GM23338 (cell line): ENCODE results near the gene UTS2R. TPM values are rescaled to one million over a fixed set of nuclear protein-coding genes. Genes with fewer than 3 reads are reported as not detected.

Source experiments
- ATAC-seq: fragments of 200-7000 bp; cut with Tn5 transposase; 3 replicates; pipeline ENCODE4 v1.9.1; 2020
- DNase-seq: peaks from one replicate; pipeline ENCODE4 v3.0.0-alpha.2; 2015; ENCODE audit warnings: low spot score
- H2AFZ ChIP-seq: fragments of 200-600 bp; sonication (generic); 2 replicates; pipeline ENCODE4 v1.8.0; 2016; ENCODE audit warnings: antibody characterized with exemption, mild to moderate bottlenecking, moderate library complexity
- H3F3A ChIP-seq: fragments of 200-600 bp; sonication (generic); replicated peaks from 2 replicates; pipeline ENCODE4 v1.8.0; 2017; ENCODE audit warnings: antibody characterized with exemption, mixed run types, low read depth
- H3K27ac ChIP-seq: fragments of 200-600 bp; sonication (generic); 2 replicates; pipeline ENCODE4 v1.6.1; 2016; ENCODE audit warnings: low read depth
- H3K27me3 ChIP-seq: fragments of 200-600 bp; sonication (generic); 2 replicates; pipeline ENCODE4 v1.8.0; 2016; ENCODE audit warnings: mild to moderate bottlenecking, mixed run types, moderate library complexity; ENCODE audit not compliant: insufficient read depth
- H3K36me3 ChIP-seq: fragments of 200-600 bp; sonication (generic); 2 replicates; pipeline ENCODE4 v1.8.0; 2016; ENCODE audit warnings: mild to moderate bottlenecking; ENCODE audit not compliant: insufficient read depth
- H3K4me1 ChIP-seq: fragments of 200-600 bp; sonication (generic); 2 replicates; pipeline ENCODE4 v1.8.0; 2016; ENCODE audit warnings: mild to moderate bottlenecking, moderate library complexity; ENCODE audit not compliant: insufficient read depth
- H3K4me2 ChIP-seq: fragments of 200-600 bp; sonication (generic); 2 replicates; pipeline ENCODE4 v1.7.1; 2017; ENCODE audit warnings: mixed run types
- H3K4me3 ChIP-seq: fragments of 200-600 bp; sonication (generic); 2 replicates; pipeline ENCODE4 v1.6.1; 2016; ENCODE audit warnings: mixed run types
- H3K79me2 ChIP-seq: fragments of 200-600 bp; sonication (generic); replicated peaks from 2 replicates; pipeline ENCODE4 v1.8.0; 2017; ENCODE audit warnings: mild to moderate bottlenecking; ENCODE audit not compliant: insufficient read depth
- H3K9me2 ChIP-seq: fragments of 200-600 bp; sonication (generic); 2 replicates; pipeline ENCODE4 v1.8.0; 2017; ENCODE audit not compliant: insufficient read depth
- H4K20me1 ChIP-seq: fragments of 200-600 bp; sonication (generic); replicated peaks from 2 replicates; pipeline ENCODE4 v1.8.0; 2017; ENCODE audit warnings: mild to moderate bottlenecking; ENCODE audit not compliant: insufficient read depth
- H3K27ac Mint-ChIP-seq: 2 replicates; pipeline ENCODE4 v1.8.0; 2020; ENCODE audit warnings: inconsistent platforms, mild to moderate bottlenecking, moderate library complexity, mixed read lengths
- H3K27me3 Mint-ChIP-seq: 3 replicates; pipeline ENCODE4 v1.8.0; 2022; ENCODE audit warnings: low read depth, mild to moderate bottlenecking, moderate library complexity, mixed read lengths, inconsistent platforms; ENCODE audit not compliant: insufficient read depth, poor library complexity
- H3K36me3 Mint-ChIP-seq: 3 replicates; pipeline ENCODE4 v1.8.0; 2021; ENCODE audit warnings: low read depth, mild to moderate bottlenecking, inconsistent platforms, moderate library complexity, mixed read lengths
- H3K4me1 Mint-ChIP-seq: 3 replicates; pipeline ENCODE4 v1.8.0; 2020; ENCODE audit warnings: mild to moderate bottlenecking, inconsistent platforms, mixed read lengths
- H3K4me3 Mint-ChIP-seq: 3 replicates; pipeline ENCODE4 v1.8.0; 2021; ENCODE audit warnings: moderate library complexity, mild to moderate bottlenecking, inconsistent platforms, mixed read lengths
- H3K9me3 Mint-ChIP-seq: 3 replicates; pipeline ENCODE4 v1.8.0; 2020; ENCODE audit warnings: moderate library complexity, mild to moderate bottlenecking, inconsistent platforms, mixed read lengths
- CREB1 ChIP-seq: fragments of 250-450 bp; sonication (Bioruptor Pico); IDR thresholded peaks from 2 replicates; pipeline ENCODE4 v1.5.0; 2020; ENCODE audit warnings: low read depth, mild to moderate bottlenecking, moderate library complexity
- EZH2 ChIP-seq: fragments of 200-600 bp; sonication (generic); IDR thresholded peaks from one replicate; pipeline ENCODE4 v1.8.0; 2017; ENCODE audit warnings: antibody characterized with exemption, mild to moderate bottlenecking, low read depth; ENCODE audit not compliant: unreplicated experiment
- EZH2phosphoT487 ChIP-seq: fragments of 200-600 bp; sonication (generic); IDR thresholded peaks from one replicate; pipeline ENCODE4 v1.8.1; 2018; ENCODE audit warnings: antibody characterized with exemption; ENCODE audit not compliant: unreplicated experiment
- JUNB ChIP-seq: IDR thresholded peaks from one replicate; pipeline ENCODE4 v1.6.1; 2016; ENCODE audit warnings: antibody characterized with exemption; ENCODE audit not compliant: unreplicated experiment
- POLR2AphosphoS5 ChIP-seq: IDR thresholded peaks from 2 replicates; pipeline ENCODE4 v1.6.1; 2016; ENCODE audit warnings: antibody characterized with exemption, low read depth
- polyA plus RNA-seq: library from polyadenylated mRNA; unstranded; fragments of >200 nt; fragmentation: Nextera tagmentation; extraction: Ambion mirVana; gene quantifications from 2 replicates; pipeline ENCODE4 v1.2.1, GENCODE V29; 2016
- total RNA-seq: library from RNA; depleted of rRNA; stranded (reverse); fragments of >200 nt; shearing (Covaris generic); gene quantifications from 2 replicates; pipeline ENCODE4 v1.2.3, GENCODE V29; 2014
- TF ChIP-seq, protein P1 (sequence below): fragments of 250-450 bp; sonication (Bioruptor Pico); IDR thresholded peaks from 2 replicates; pipeline ENCODE4 v1.5.0; 2020; ENCODE audit warnings: mild to moderate bottlenecking, moderate library complexity
- TF ChIP-seq, protein P2 (sequence below), 2 experiments: fragments of 200-600 bp in 1 of 2; sonication (generic) in 1 of 2; conservative IDR thresholded peaks; 2 replicates each; pipeline versions ENCODE4 v1.5.1 to v1.6.1; 2016 to 2017; ENCODE audit warnings: antibody characterized with exemption in 2 of 2, low read depth in 2 of 2, mild to moderate bottlenecking in 2 of 2, moderate library complexity in 1 of 2

UTS2R gene
- total and polyA plus RNA-seq, 2 experiments from 2014 or later, result 0.49 TPM; not detected in 1

DNA sequence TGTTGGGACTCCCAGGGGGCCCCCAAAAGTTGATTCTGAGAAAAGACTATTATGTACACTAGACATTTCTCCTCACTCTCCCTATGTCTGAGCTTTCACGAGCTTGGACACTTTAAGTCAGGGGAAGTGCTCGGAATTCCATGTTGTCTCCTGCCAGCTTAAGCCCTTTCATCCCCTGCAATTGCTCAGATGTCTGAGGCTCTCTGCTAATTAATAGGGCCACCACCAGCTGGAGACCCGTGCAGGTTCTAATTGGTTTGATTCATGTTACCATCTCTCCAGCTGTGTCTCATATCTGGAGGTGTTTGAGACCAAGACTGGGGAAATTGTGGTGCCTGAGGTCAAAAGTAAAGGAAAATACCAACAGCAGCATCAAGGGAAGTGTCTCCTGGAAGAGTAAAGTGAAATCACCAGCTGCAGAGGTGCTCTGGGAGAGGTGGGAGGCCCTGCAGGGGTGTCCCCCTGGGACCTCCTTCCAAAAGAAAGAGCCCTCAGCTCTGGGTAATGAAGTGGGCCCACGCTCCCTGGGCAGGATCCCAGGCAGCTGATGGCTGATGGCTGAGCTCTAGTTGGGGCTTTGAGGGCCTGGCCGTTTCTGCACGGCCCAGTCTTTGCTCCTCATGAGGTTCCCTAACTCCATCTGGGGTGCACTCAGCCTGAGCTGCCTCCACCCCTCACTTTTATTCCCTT, 5.8 kb upstream of the UTS2R start (continued):
- TF ChIP-seq, protein P1, sequence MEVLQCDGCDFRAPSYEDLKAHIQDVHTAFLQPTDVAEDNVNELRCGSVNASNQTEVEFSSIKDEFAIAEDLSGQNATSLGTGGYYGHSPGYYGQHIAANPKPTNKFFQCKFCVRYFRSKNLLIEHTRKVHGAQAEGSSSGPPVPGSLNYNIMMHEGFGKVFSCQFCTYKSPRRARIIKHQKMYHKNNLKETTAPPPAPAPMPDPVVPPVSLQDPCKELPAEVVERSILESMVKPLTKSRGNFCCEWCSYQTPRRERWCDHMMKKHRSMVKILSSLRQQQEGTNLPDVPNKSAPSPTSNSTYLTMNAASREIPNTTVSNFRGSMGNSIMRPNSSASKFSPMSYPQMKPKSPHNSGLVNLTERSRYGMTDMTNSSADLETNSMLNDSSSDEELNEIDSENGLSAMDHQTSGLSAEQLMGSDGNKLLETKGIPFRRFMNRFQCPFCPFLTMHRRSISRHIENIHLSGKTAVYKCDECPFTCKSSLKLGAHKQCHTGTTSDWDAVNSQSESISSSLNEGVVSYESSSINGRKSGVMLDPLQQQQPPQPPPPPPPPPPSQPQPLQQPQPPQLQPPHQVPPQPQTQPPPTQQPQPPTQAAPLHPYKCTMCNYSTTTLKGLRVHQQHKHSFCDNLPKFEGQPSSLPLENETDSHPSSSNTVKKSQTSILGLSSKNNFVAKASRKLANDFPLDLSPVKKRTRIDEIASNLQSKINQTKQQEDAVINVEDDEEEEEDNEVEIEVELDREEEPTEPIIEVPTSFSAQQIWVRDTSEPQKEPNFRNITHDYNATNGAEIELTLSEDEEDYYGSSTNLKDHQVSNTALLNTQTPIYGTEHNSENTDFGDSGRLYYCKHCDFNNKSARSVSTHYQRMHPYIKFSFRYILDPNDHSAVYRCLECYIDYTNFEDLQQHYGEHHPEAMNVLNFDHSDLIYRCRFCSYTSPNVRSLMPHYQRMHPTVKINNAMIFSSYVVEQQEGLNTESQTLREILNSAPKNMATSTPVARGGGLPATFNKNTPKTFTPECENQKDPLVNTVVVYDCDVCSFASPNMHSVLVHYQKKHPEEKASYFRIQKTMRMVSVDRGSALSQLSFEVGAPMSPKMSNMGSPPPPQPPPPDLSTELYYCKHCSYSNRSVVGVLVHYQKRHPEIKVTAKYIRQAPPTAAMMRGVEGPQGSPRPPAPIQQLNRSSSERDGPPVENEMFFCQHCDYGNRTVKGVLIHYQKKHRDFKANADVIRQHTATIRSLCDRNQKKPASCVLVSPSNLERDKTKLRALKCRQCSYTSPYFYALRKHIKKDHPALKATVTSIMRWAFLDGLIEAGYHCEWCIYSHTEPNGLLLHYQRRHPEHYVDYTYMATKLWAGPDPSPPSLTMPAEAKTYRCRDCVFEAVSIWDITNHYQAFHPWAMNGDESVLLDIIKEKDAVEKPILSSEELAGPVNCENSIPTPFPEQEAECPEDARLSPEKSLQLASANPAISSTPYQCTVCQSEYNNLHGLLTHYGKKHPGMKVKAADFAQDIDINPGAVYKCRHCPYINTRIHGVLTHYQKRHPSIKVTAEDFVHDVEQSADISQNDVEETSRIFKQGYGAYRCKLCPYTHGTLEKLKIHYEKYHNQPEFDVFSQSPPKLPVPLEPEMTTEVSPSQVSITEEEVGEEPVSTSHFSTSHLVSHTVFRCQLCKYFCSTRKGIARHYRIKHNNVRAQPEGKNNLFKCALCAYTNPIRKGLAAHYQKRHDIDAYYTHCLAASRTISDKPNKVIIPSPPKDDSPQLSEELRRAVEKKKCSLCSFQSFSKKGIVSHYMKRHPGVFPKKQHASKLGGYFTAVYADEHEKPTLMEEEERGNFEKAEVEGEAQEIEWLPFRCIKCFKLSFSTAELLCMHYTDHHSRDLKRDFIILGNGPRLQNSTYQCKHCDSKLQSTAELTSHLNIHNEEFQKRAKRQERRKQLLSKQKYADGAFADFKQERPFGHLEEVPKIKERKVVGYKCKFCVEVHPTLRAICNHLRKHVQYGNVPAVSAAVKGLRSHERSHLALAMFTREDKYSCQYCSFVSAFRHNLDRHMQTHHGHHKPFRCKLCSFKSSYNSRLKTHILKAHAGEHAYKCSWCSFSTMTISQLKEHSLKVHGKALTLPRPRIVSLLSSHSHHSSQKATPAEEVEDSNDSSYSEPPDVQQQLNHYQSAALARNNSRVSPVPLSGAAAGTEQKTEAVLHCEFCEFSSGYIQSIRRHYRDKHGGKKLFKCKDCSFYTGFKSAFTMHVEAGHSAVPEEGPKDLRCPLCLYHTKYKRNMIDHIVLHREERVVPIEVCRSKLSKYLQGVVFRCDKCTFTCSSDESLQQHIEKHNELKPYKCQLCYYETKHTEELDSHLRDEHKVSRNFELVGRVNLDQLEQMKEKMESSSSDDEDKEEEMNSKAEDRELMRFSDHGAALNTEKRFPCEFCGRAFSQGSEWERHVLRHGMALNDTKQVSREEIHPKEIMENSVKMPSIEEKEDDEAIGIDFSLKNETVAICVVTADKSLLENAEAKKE (CRISPR knock-in tag), result no peak
- TF ChIP-seq POLR2AphosphoS5 (no peak), EZH2phosphoT487 (no peak), CREB1 (CRISPR knock-in tag) (no peak), EZH2 (no peak)

DNA sequence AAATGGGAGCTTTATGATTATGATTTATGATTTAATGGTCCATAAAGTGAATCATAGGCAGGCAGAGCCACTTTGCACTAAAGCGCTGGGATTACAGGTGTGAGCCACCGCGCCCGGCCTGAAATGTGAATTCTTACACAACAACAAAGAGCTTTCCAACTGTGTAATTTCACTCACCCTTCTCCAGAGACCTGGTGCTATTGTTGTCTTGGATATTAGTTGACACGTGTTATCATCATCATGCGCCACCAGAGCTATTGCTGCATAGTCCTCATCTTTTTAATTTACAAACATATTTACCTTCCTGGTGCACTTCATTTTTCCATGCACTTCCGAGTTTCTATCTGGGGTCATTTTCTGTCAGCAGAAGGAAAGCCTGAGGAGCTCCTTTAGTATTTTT, 4.8 kb upstream of the UTS2R start:
- DNase-seq, result no peak
- Histone ChIP-seq H3K36me3 (no peaks in the 10 kb centered on the region), H3K79me2 (no peaks in the 10 kb centered on the region), H4K20me1 (no peaks in the 10 kb centered on the region), H3K4me1 (no peaks in the 10 kb centered on the region; the same call in 1 of the 2 replicates), H3F3A (no peaks in the 10 kb centered on the region), H3K27ac (no peak overlapping the region), H3K27me3 (peaks cover 26% of the 10 kb centered on the region), H2AFZ (no peak overlapping the region), H3K4me3 (no peak overlapping the region), H3K9me2 (no peaks in the 10 kb centered on the region), H3K4me2 (no peak overlapping the region)
- Mint-ChIP-seq H3K4me3 (no peak overlapping the region), H3K27ac (no peak overlapping the region), H3K4me1 (peaks cover 13% of the 10 kb centered on the region), H3K9me3 (peaks cover 12% of the 10 kb centered on the region; the same call in 2 of the 3 replicates), H3K36me3 (peaks cover 4% of the 10 kb centered on the region; the same call in 2 of the 3 replicates), H3K27me3 (peaks cover 29% of the 10 kb centered on the region)
- no peak for ATAC-seq
- no peak for TF ChIP-seq EZH2
- TF ChIP-seq, protein P2, sequence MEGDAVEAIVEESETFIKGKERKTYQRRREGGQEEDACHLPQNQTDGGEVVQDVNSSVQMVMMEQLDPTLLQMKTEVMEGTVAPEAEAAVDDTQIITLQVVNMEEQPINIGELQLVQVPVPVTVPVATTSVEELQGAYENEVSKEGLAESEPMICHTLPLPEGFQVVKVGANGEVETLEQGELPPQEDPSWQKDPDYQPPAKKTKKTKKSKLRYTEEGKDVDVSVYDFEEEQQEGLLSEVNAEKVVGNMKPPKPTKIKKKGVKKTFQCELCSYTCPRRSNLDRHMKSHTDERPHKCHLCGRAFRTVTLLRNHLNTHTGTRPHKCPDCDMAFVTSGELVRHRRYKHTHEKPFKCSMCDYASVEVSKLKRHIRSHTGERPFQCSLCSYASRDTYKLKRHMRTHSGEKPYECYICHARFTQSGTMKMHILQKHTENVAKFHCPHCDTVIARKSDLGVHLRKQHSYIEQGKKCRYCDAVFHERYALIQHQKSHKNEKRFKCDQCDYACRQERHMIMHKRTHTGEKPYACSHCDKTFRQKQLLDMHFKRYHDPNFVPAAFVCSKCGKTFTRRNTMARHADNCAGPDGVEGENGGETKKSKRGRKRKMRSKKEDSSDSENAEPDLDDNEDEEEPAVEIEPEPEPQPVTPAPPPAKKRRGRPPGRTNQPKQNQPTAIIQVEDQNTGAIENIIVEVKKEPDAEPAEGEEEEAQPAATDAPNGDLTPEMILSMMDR (conservative IDR thresholded peaks at IDR 0.05; ENCODE audit: low read depth in 2 of 2), result no peak
- TF ChIP-seq JUNB, result no peak
- TF ChIP-seq, protein P1 (CRISPR knock-in tag), result no peak
